ENCODE measurements around the gene CACNA2D3.

GRCh38 chr3:54982807-54983206 lies 860.5 kb downstream of the CACNA2D3 start:
- no peak for TF ChIP-seq POLR2AphosphoS5 (IDR thresholded peaks at IDR 0.05; ENCODE audit: borderline replicate concordance, low read depth, low read length)
- no peak for TF ChIP-seq FOXP2 (optimal IDR thresholded peaks at IDR 0.05; ENCODE audit: control extremely low read depth, extremely low read length, insufficient read depth)
- no peak for TF ChIP-seq EZH2 (IDR thresholded peaks at IDR 0.05)
